ENCODE measurements around the gene CSTF1.
A peak's percentile ranks its signal among the peaks of the same experiment; 100 is the strongest.

Gene CSTF1

DNA sequence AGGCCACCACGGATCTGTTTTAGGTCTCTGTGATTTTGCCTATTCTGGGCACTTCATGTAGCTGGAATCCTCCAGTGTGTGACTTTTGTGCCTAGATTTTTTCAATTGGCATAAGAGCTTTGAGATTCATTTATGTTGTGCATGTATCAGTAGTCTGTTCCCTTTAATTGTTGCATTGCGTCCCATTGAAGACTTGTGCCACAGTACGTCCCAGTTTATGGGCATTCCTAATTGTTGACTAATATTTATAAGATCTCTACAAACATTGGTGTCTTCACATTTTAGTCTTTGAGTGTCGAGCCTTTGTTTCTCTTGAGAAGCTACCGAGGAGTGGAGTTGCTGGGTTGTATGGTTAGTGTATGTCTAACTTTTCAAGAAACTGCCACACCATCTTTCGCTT, 34.4 kb upstream of the CSTF1 start:
- Histone ChIP-seq H3K36me3 (ENCODE audit: control insufficient read depth, insufficient read depth, low read length) (no peaks in the 10 kb centered on the region), H3K4me3 (ENCODE audit: low read depth, low read length) (0 out of 2 replicates have a peak overlapping the region, but pooled peaks have one; percentile 29), H3K27me3 (ENCODE audit: control insufficient read depth, insufficient read depth, low read length) (no peaks in the 10 kb centered on the region; the same call in 1 of the 2 replicates), H3K9me3 (ENCODE audit: control insufficient read depth, insufficient read depth, low read depth, low read length) (no peaks in the 10 kb centered on the region), H3K9ac (ENCODE audit: low read length) (no peak overlapping the region), H3K27ac (ENCODE audit: low read depth, low read length) (no peak overlapping the region), H3K4me1 (ENCODE audit: control insufficient read depth, insufficient read depth, low read length) (peaks cover 15% of the 10 kb centered on the region)

DNA sequence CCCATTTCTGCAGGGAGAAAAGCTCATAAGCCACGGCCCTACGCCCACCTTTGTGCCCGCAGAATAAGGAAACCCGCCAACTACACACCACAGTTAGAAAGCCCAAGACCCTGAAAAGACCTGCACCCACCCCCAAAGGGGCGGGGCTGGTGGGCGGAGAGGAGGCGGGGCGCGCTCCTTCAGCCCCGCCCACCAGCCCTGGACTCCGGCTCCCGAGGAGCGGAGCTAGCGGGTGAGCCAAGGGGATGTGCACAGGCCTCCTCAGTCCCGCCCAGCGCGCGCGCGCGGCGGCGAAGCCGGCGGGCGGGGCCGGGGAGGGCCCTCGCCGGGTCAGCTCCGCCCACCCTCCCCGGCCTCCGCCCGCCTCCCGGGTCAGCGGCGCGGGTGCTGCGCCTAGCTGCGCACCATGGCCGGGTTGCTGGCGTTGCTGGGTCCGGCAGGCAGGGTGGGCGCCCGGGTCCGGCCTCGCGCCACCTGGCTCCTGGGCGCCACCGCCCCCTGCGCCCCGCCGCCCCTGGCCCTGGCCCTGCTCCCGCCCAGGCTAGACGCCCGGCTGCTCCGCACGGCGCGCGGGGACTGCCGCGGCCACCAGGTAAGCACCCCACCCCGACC, 33.7 kb upstream of the CSTF1 start, which contains the start of gene FAM210B:
Gene FAM210B (plus strand): TSS at position 375 of the 612 bp plus-strand sequence. CDS start 32 bp downstream, at position 407.
- peaks cover 15% of the 10 kb centered on the region for H3K4me1 ChIP-seq (ENCODE audit: control insufficient read depth, insufficient read depth, low read length)
- H3K9me3 ChIP-seq (ENCODE audit: control insufficient read depth, insufficient read depth, low read depth, low read length) = no peaks in the 10 kb centered on the region
- no peaks in the 10 kb centered on the region; the same call in 1 of the 2 replicates for H3K27me3 ChIP-seq (ENCODE audit: control insufficient read depth, insufficient read depth, low read length)
- H3K4me3 ChIP-seq (ENCODE audit: low read depth, low read length) = peak within 1 kb of the TSS; percentile 97
- no peak within 1 kb of the TSS for H3K27ac ChIP-seq (ENCODE audit: low read depth, low read length)
- peak within 1 kb of the TSS; percentile 54 for H3K9ac ChIP-seq (ENCODE audit: low read length)
- no peaks in the 10 kb centered on the region for H3K36me3 ChIP-seq (ENCODE audit: control insufficient read depth, insufficient read depth, low read length)

DNA sequence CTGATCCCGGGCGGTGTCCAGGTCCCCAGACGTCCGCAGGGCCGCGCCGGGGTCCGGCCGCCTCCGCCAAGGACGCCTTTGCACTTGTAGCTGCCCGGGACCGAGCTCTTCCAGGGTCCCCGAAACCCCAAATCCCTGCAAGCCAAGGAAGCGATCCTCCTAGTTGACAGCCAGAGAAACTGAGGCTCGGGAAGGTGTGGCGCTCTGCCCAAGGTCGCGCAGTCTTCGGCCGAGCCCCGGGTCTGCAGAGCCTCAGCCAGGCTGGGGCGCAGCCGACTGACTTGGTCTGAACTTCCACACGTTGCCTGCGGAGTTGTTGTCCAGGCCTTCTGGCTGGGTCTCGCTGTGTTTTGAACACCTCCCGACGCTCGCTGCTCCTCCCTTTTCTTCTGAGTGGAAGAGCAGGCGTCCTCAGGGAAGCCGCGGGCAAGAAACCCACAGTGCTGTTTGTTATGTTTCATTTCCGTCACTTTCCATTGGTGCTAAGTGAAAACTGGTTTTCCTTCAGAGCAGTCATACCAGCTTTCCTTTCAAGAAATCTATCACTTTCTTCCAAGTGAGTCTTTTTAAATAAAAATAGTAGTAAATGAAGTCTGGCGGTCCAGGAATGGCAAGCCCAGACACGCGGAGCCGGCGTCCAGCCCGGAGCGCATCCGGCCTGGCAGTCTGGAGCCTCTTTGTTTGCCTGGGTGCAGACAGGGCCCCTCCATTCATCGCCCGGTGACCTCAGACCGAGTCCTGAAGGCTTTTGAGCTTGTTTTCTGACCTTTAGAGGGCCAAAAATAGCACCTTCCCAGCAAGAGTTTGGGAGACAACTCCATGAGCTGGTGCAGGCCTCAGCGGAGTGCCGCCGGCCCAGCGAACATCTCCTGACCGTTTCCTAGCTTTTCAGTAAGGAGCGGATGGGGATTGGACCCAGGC, 33.0 kb upstream of the CSTF1 start:
- Histone ChIP-seq H3K27ac (ENCODE audit: low read depth, low read length) (no peak overlapping the region), H3K9ac (ENCODE audit: low read length) (peak overlapping the region; percentile 54)

DNA sequence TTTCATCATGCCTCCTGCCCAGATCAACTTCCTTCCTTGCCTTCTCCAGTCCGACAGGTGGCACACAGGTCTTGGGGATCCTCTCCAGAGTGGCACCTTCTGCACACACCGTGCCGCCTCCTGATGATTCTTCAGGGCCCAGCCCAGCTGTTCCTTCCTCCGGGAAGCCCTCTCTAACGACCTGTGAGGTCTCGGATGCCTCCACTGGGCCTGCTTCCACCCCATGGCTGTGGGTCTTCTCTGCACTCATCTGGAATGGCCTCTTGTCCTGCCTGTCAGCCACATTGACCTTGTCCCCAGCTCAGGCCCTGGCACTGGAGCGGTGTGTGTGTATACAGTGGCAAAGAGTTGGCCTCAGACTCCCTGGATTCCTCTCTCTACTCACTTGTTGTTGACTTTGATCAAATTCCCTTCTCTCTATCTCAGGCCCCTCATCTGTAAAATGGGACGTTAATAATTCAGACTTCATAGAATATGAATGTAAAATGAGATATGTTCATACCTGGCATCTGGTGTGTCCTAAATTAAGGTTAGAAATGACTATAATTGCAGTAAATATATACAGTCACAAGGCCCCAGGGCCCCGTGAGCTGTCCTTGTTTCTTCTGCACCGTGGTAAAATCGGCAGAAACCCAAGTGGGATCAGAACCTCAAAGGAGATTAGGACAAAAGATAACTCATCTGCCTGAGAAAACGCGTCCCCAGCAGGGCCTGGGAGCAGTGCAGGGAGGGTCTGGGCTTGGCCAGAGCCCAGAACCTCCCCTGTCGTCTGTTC, 32.1 kb upstream of the CSTF1 start:
- H3K9ac ChIP-seq (ENCODE audit: low read length) = peak overlapping the region; percentile 54
- no peak overlapping the region for H3K27ac ChIP-seq (ENCODE audit: low read depth, low read length)
- H3K4me3 ChIP-seq (ENCODE audit: low read depth, low read length) = peak overlapping the region; percentile 97
- peaks cover 15% of the 10 kb centered on the region for H3K4me1 ChIP-seq (ENCODE audit: control insufficient read depth, insufficient read depth, low read length)
- H3K36me3 ChIP-seq (ENCODE audit: control insufficient read depth, insufficient read depth, low read length) = peaks cover 5% of the 10 kb centered on the region; the same call in 1 of the 2 replicates
- H3K27me3 ChIP-seq (ENCODE audit: control insufficient read depth, insufficient read depth, low read length) = no peaks in the 10 kb centered on the region; the same call in 1 of the 2 replicates
- H3K9me3 ChIP-seq (ENCODE audit: control insufficient read depth, insufficient read depth, low read depth, low read length) = no peaks in the 10 kb centered on the region

More for the DNA sequence above, 33.0 kb upstream of the CSTF1 start:
- H3K27me3 ChIP-seq (ENCODE audit: control insufficient read depth, insufficient read depth, low read length) = no peaks in the 10 kb centered on the region; the same call in 1 of the 2 replicates
- no peaks in the 10 kb centered on the region for H3K9me3 ChIP-seq (ENCODE audit: control insufficient read depth, insufficient read depth, low read depth, low read length)
- H3K36me3 ChIP-seq (ENCODE audit: control insufficient read depth, insufficient read depth, low read length) = no peaks in the 10 kb centered on the region
- peak overlapping the region; percentile 97 for H3K4me3 ChIP-seq (ENCODE audit: low read depth, low read length)
- H3K4me1 ChIP-seq (ENCODE audit: control insufficient read depth, insufficient read depth, low read length) = peaks cover 15% of the 10 kb centered on the region

DNA sequence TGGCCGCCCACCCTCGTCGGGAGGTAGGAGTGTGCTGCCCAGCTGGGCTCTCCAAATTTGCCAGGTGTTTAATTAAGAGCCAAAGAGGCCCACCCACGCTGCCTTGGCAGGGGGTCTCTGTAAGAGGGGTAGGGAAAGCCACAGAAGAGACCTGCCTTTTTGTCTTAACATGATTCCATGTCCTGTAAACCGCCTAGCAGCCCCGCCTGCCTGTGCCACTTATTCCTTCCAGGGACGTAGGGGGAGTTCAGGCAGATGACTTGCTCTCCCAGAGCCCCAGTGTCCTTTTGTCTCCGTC, 31.6 kb upstream of the CSTF1 start:
- Histone ChIP-seq H3K36me3 (ENCODE audit: control insufficient read depth, insufficient read depth, low read length) (peaks cover 6% of the 10 kb centered on the region), H3K9ac (ENCODE audit: low read length) (no peak overlapping the region), H3K4me1 (ENCODE audit: control insufficient read depth, insufficient read depth, low read length) (peaks cover 15% of the 10 kb centered on the region), H3K27me3 (ENCODE audit: control insufficient read depth, insufficient read depth, low read length) (no peaks in the 10 kb centered on the region; the same call in 1 of the 2 replicates), H3K27ac (ENCODE audit: low read depth, low read length) (no peak overlapping the region), H3K9me3 (ENCODE audit: control insufficient read depth, insufficient read depth, low read depth, low read length) (no peaks in the 10 kb centered on the region), H3K4me3 (ENCODE audit: low read depth, low read length) (no peak overlapping the region)

DNA sequence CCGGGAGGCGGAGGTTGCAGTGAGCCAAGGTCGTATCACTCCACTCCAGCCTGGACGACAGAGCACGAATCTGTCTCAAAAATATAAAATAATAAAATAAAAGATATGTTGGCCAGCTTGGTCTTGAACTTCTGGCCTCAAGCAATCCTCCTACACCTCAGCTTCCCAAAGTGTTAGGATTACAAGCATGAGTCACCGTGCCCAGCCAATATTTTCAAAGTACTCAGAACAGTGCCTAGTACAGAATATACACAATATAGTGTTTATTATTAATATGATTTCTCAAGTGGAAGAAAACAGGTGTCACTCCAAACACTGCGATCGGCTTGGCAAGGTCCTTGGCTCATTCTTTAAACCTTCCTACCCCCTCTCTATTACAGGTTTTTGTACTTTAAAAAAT, 30.5 kb upstream of the CSTF1 start:
- Histone ChIP-seq H3K4me3 (ENCODE audit: low read depth, low read length) (no peak overlapping the region), H3K9me3 (ENCODE audit: control insufficient read depth, insufficient read depth, low read depth, low read length) (no peaks in the 10 kb centered on the region), H3K27ac (ENCODE audit: low read depth, low read length) (no peak overlapping the region), H3K36me3 (ENCODE audit: control insufficient read depth, insufficient read depth, low read length) (peaks cover 13% of the 10 kb centered on the region), H3K9ac (ENCODE audit: low read length) (no peak overlapping the region), H3K4me1 (ENCODE audit: control insufficient read depth, insufficient read depth, low read length) (peaks cover 15% of the 10 kb centered on the region), H3K27me3 (ENCODE audit: control insufficient read depth, insufficient read depth, low read length) (no peaks in the 10 kb centered on the region; the same call in 1 of the 2 replicates)

DNA sequence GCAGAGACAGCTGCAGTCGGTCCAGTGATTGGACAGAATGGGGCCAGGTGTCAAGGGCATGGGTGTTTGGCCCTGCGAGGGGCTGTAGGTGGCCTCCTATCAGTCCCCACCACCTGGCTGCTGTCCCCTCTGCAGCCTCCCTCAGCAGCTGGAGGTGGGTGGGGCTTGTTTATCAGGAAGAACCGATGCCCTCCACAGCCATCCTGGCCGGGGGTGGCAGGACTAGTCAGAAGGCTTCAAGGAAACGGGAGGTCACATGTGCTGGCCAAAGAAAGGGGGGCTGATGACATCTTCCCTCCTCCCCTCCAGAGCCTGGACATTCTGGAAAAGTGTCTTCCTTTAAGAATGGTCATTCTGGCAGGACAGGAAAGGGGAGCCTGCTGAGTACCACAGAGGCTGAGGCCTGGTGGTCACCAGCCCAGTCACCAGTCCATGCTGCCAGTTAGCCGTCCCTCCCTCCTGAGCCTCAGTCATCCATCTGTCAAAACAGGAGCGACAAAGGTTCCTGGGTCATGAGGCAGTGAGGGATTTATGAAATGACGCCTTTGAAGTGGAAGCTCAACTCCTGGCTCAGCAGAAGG, 29.5 kb upstream of the CSTF1 start:
- peaks cover 15% of the 10 kb centered on the region for H3K4me1 ChIP-seq (ENCODE audit: control insufficient read depth, insufficient read depth, low read length)
- no peak overlapping the region for H3K27ac ChIP-seq (ENCODE audit: low read depth, low read length)

DNA sequence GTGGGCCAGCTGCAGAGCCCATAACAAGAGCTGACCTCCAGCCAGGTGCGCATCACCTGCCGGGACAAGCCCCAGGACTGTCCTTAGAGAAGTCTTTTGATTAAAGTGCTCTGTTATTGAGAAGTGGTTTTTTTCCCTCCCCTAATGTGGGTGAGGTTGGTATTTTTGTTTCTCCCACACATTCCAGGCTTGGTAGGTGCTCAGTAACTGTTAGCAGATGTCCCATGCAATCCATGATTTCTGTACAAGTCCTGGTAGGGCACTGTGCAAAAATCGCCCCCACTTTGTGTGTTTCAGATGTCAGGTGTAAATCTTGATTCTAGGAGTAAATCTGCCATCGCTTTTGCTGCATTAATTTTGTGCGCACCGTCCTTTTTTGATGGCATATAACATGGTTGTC, 29.0 kb upstream of the CSTF1 start:
- Histone ChIP-seq H3K9ac (ENCODE audit: low read length) (no peak overlapping the region), H3K4me1 (ENCODE audit: control insufficient read depth, insufficient read depth, low read length) (peaks cover 15% of the 10 kb centered on the region), H3K27me3 (ENCODE audit: control insufficient read depth, insufficient read depth, low read length) (no peaks in the 10 kb centered on the region; the same call in 1 of the 2 replicates), H3K27ac (ENCODE audit: low read depth, low read length) (no peak overlapping the region), H3K36me3 (ENCODE audit: control insufficient read depth, insufficient read depth, low read length) (peaks cover 23% of the 10 kb centered on the region), H3K4me3 (ENCODE audit: low read depth, low read length) (no peak overlapping the region), H3K9me3 (ENCODE audit: control insufficient read depth, insufficient read depth, low read depth, low read length) (no peaks in the 10 kb centered on the region)

More for the DNA sequence above, 29.5 kb upstream of the CSTF1 start:
- Histone ChIP-seq H3K9ac (ENCODE audit: low read length) (no peak overlapping the region), H3K4me3 (ENCODE audit: low read depth, low read length) (no peak overlapping the region), H3K27me3 (ENCODE audit: control insufficient read depth, insufficient read depth, low read length) (no peaks in the 10 kb centered on the region; the same call in 1 of the 2 replicates), H3K9me3 (ENCODE audit: control insufficient read depth, insufficient read depth, low read depth, low read length) (no peaks in the 10 kb centered on the region), H3K36me3 (ENCODE audit: control insufficient read depth, insufficient read depth, low read length) (peaks cover 22% of the 10 kb centered on the region)

DNA sequence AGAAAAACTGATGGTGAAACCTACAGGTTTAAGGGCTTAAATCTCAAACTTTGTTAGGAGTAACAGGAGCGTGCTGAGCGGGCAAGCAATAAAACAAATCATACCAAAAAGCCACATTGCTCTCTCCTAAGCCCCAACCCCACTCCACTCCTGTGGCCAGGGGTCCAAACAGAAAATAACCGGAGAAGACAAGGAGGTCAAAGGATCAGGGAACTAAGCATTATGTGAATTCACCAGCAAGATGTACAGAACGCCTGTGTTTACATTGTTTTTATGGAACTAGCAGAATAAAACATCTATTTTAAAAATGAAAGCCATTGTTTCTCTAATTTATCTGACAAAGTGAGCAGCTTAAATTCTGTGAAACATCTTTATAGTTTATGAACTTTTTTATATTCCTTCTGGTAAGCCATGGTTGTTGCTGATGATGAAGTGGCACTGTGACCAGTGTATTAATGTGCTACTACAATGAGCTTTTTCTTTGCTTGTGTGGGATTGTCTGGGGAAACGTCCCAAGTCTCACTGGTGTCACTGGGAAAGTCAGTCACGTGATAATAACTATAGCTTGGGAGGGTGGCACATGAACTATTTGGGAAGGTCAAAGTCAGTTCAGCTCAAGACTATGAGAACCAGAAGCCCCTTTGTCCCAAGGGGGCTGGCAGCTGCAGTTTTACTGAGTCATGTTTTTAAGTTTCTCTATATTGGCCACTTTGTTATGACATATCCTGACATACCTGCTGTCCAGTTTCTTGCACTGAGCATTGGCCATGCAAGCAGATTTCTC, 23.9 kb upstream of the CSTF1 start:
- Histone ChIP-seq H3K4me3 (ENCODE audit: low read depth, low read length) (no peak overlapping the region), H3K4me1 (ENCODE audit: control insufficient read depth, insufficient read depth, low read length) (no peaks in the 10 kb centered on the region), H3K9me3 (ENCODE audit: control insufficient read depth, insufficient read depth, low read depth, low read length) (no peaks in the 10 kb centered on the region), H3K9ac (ENCODE audit: low read length) (no peak overlapping the region), H3K36me3 (ENCODE audit: control insufficient read depth, insufficient read depth, low read length) (peaks cover 71% of the 10 kb centered on the region), H3K27ac (ENCODE audit: low read depth, low read length) (no peak overlapping the region), H3K27me3 (ENCODE audit: control insufficient read depth, insufficient read depth, low read length) (no peaks in the 10 kb centered on the region)

DNA sequence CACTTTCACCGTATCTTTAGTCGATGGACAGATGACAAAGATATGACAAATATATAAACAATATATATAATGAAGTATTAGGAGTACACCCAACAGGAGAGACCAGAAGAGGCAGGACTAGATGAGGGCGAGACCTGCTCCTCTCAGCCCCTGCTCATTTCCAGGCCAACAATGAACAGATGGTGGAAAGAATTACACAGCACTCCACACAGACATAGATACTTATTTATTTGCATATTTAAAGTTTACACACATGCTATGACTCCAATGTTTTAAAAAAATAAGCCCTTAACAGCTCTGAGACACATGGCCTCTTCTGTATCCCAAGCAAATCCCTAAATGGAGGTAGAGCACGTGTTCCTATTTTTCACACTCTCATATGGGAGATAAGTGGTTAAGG, 23.3 kb upstream of the CSTF1 start:
- no peaks in the 10 kb centered on the region for H3K9me3 ChIP-seq (ENCODE audit: control insufficient read depth, insufficient read depth, low read depth, low read length)
- H3K36me3 ChIP-seq (ENCODE audit: control insufficient read depth, insufficient read depth, low read length) = peaks cover 77% of the 10 kb centered on the region
- no peak overlapping the region for H3K27ac ChIP-seq (ENCODE audit: low read depth, low read length)

More for the DNA sequence above, 23.3 kb upstream of the CSTF1 start:
- no peak overlapping the region for H3K9ac ChIP-seq (ENCODE audit: low read length)
- no peaks in the 10 kb centered on the region for H3K4me1 ChIP-seq (ENCODE audit: control insufficient read depth, insufficient read depth, low read length)
- no peak overlapping the region for H3K4me3 ChIP-seq (ENCODE audit: low read depth, low read length)
- no peaks in the 10 kb centered on the region for H3K27me3 ChIP-seq (ENCODE audit: control insufficient read depth, insufficient read depth, low read length)

Data from HUES6 (cell line).